Camera-type eye (tissue), 1 donor: Measurements from ENCODE around the gene INO80E. TPM values are rescaled to one million over a fixed set of nuclear protein-coding genes. Genes with fewer than 3 reads are reported as not detected.

Experiments
- total RNA-seq: library from RNA; depleted of rRNA; stranded (reverse); fragments of >200 nt; gene quantifications from one replicate; pipeline ENCODE4 v1.2.3, GENCODE V29; 2014

The INO80E gene
- 72.5 TPM for total RNA-seq

DNA sequence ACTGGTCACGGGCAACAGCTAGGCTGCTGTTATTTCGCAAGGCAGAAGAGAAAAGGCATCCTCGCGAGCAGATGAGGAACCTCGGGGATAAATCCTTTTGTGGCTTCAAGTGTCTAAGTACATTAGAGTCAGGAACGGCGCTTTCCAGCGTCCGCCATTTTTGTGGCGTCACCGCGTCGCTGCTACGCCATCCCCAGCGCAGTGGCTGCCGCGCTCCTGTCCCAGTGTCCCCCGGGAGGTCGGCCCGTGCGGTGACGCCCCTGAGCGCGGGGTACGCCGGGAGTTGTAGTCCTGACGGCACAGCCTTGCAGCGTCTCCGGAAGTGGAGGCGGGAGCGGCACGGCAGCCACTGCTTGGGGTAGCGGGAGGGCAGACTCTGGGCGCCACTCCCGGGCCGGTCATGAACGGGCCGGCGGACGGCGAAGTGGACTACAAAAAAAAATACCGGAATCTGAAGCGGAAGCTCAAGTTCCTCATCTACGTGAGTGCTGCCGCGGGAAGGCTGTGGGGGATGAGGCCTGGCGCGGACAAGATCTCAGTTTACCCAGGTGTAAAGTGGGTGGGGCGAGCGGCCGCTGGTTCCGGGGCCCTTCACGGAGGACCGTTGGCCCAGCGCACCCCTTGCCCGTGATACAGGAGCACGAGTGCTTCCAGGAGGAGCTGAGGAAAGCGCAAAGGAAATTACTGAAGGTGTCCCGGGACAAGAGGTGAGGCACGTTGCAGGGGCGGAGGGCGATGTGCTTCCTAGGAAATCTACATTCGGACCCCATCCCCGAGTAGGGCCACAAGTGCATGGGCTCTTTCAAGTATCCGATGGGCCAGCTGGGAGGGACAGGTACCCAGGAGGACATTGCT lies at the start of gene INO80E:
TSS of gene INO80E (plus strand) at position 331 of the 855 bp plus-strand sequence. CDS start at position 401, 70 bp downstream.

DNA sequence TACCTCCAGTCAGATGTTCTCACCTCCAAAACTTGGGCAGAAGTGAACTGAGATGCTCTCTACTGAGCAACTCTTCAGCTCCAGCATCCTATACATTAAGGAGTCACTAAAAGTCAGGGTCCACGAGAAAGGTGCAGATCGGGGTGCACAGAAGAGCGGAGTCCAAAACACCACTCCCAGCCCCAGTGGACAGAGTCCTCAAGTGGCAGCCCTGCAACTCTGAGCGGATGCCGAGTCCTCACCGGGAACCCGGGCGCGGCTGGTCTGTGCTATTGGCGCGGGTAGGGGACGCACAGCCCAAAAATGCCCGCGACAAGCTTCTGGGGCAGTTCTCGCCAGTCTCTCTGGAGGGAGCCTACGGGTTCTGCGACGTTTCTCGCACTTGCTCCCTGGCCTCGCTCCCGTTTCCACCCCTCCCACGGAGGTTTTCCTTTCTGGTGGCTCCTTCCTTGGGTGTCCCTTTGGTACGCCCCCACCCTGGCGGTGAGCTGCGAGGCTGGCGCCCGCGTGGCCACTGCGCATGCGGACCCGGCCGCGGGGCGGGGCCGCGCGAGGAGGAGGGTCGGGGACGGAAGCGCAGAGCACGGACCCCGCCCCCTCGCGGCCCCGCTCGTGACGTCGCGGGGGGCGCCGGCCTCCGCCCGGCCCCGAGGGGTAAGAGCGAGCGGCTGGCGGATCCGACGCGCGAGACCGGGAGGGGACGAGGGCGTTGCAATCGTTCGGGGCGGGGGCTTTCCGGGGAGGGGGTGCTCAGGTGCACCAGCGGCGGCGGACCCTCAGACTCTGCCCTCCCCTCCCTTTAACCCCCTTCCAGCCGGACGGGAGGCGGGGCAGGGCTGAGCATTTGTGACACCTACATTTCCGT lies 34.3 kb upstream of the INO80E start, which contains the start of gene TMEM219:
TSS of gene TMEM219 (plus strand) at position 601 of the 865 bp plus-strand sequence. CDS start 1,065 bp downstream, outside the sequence.

DNA sequence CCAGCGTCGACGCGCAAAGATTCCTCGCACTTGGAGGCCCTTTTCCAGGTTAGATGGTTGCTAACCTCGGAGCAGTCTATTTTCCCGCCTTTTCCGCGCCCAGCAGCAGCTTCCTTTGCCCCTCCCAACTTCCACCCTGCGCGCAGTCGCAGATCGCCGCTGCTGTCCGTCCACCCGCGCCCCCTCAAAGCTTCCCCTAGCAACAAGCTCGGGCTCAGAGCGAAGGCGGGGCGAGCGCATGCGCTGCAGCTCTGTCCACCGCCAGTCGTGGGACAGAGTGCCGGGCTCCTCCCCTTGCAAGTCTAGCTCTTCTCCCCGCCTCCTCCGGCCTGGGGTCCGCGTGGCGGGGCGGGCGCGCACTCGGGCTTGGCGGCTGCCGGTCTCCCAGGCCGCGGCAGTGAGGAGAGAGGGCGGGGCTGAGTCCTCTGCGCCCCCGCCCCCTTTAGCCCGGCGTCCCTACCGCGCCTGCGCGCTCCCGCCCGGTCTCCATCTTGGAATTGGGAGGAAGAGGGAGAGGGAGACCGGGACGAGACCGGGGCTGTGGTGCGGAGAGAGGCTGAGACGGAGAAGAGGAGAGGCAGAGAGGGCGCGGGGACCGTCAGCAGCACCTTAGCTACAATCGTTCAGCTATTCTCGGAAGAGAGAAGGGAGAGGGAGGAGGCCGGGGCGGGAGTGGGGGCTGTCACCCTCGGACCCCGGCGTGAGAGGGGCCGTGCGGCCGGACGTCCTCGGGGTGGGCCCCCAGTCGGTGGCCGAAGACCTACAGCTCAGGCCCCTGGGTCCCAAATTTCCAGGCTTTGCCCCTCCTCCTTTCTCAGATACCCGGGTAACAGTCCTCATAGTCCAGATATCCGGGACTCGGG lies 22.4 kb upstream of the INO80E start, which contains the start of gene TAOK2:
TSS of gene TAOK2 (plus strand) at position 485 of the 863 bp plus-strand sequence. CDS start 3,905 bp downstream, outside the sequence.

GRCh38 chr16:29995324-29995910 lies 624 bp upstream of the INO80E start, which contains the start of gene HIRIP3:
TSS of gene HIRIP3 (minus strand) at chr16:29995617. CDS start at chr16:29995605, 12 bp downstream.

GRCh38 chr16:30010844-30011713 lies 15.0 kb downstream of the INO80E start, which contains the start of gene DOC2A:
TSS of gene DOC2A (minus strand) at chr16:30011027. CDS start at chr16:30010222, 805 bp downstream.

GRCh38 chr16:30022887-30023286 lies 26.8 kb downstream of the INO80E start, which contains the start of gene C16orf92:
TSS of gene C16orf92 (plus strand) at chr16:30023198. CDS start at chr16:30023341, 143 bp downstream.

GRCh38 chr16:30030841-30031413 lies 34.9 kb downstream of the INO80E start, which contains the start of gene TLCD3B:
TSS of gene TLCD3B (minus strand) at chr16:30031271. CDS start at chr16:30030527, 744 bp downstream.

Other genes starting within 250 kb of the INO80E start
- not detected for gene ZG16, start 218.0 kb upstream of the INO80E start, total RNA-seq
- 42.3 TPM for gene KIF22, start 205.5 kb upstream of the INO80E start, total RNA-seq
- gene MAZ, start 189.7 kb upstream of the INO80E start, total RNA-seq = 112 TPM
- 32.2 TPM for gene PRRT2, start 184.0 kb upstream of the INO80E start, total RNA-seq
- 62.8 TPM for gene PAGR1, start 180.1 kb upstream of the INO80E start, total RNA-seq
- 24.2 TPM for gene MVP, start 175.8 kb upstream of the INO80E start, total RNA-seq
- 85.7 TPM for gene CDIPT, start 133.0 kb upstream of the INO80E start, total RNA-seq
- gene SEZ6L2, start 96.7 kb upstream of the INO80E start, total RNA-seq = 37.9 TPM
- gene ASPHD1, start 95.8 kb upstream of the INO80E start, total RNA-seq = 4.8 TPM
- 29.2 TPM for gene KCTD13, start 70.0 kb upstream of the INO80E start, total RNA-seq
- 30.3 TPM for gene TMEM219, start 34.2 kb upstream of the INO80E start, total RNA-seq
- gene TAOK2, start 22.4 kb upstream of the INO80E start, total RNA-seq = 56.0 TPM
- 23.4 TPM for gene HIRIP3, start 624 bp upstream of the INO80E start, total RNA-seq
- gene DOC2A, start 14.8 kb downstream of the INO80E start, total RNA-seq = 2.7 TPM
- not detected for gene C16orf92, start 27.0 kb downstream of the INO80E start, total RNA-seq
- 39.7 TPM for gene TLCD3B, start 35.0 kb downstream of the INO80E start, total RNA-seq
- gene ALDOA, start 69.5 kb downstream of the INO80E start, total RNA-seq = 426 TPM
- gene PPP4C, start 79.8 kb downstream of the INO80E start, total RNA-seq = 70.4 TPM
- gene TBX6, start 95.7 kb downstream of the INO80E start, total RNA-seq = 0.66 TPM
- gene YPEL3, start 100.0 kb downstream of the INO80E start, total RNA-seq = 45.2 TPM
- gene GDPD3, start 117.3 kb downstream of the INO80E start, total RNA-seq = 2.1 TPM
- gene MAPK3, start 127.0 kb downstream of the INO80E start, total RNA-seq = 31.3 TPM
- 13.0 TPM for gene CORO1A, start 187.4 kb downstream of the INO80E start, total RNA-seq
- 50.9 TPM for gene BOLA2B, start 197.4 kb downstream of the INO80E start, total RNA-seq
- gene SLX1A, start 197.6 kb downstream of the INO80E start, total RNA-seq = 11.5 TPM
- 10.4 TPM for gene SULT1A3, start 203.0 kb downstream of the INO80E start, total RNA-seq